NCI-H1930 (cell line): ENCODE results near the gene SLC29A3.
"Not testable (repeated sequence)": the region's sequence is repeated elsewhere in the genome, so short reads cannot be mapped to it uniquely, and the experiment has no call there.

Experiments used
- DNase-seq, 2 experiments: peaks; one replicate each; lab custom pipeline; 2025; lab: John Stamatoyannopoulos, UW

Gene SLC29A3

DNA sequence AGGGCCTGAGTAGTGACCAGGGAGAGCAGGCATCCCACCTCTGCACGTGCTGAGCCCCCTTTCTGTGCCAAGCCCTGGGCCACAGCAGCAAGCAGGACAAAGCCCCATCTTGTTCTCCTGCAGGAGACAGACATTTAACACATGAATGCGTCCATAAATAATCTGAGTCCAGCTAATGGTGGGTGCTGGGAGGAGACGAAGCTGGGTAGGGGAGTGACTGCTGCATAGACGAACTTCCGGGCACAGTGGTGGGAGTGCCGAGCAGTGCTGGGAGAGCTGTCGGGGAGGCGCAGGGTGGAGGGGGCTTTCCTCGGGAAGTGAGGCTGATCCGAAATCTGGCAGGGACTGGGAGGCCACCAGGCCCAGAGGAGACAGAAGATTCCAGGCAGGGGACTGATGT, 35.2 kb upstream of the SLC29A3 start:
- DNase-seq = no peak

DNA sequence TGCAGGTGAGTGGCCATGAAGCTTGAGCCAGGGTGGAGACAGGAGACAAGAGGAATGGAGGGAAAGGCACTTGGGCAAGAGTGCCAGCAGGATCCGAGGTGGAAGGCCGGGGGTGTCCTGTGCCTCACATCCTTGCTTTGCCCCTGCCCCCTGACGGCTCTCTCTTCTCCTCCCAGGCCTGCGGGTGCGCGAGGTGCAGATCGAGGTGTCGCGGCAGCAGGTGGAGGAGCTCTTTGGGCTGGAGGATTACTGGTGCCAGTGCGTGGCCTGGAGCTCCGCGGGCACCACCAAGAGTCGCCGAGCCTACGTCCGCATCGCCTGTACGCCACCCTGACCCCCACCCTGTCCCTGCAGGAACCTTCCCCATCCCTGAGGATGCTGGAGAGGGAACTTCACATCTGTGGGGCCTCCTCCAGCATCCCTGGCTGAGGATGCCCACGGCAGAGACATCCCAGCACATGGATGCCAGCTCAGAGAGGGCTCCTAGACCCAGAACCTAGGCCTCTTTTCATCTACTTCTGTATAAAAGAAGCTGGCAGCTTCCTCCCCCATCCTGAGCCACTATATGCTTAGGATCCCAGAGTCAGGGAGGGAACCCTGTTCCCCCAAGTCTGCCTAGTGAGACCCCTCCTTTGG, 34.4 kb upstream of the SLC29A3 start:
- no peak for DNase-seq

- DNase-seq = peak in 1 of 2 experiments; percentile 29
Measured at GRCh38 chr10:71285180-71285545, 33.9 kb upstream of the SLC29A3 start.

- no peak for DNase-seq
Measured at GRCh38 chr10:71285986-71286385, 33.1 kb upstream of the SLC29A3 start.

DNA sequence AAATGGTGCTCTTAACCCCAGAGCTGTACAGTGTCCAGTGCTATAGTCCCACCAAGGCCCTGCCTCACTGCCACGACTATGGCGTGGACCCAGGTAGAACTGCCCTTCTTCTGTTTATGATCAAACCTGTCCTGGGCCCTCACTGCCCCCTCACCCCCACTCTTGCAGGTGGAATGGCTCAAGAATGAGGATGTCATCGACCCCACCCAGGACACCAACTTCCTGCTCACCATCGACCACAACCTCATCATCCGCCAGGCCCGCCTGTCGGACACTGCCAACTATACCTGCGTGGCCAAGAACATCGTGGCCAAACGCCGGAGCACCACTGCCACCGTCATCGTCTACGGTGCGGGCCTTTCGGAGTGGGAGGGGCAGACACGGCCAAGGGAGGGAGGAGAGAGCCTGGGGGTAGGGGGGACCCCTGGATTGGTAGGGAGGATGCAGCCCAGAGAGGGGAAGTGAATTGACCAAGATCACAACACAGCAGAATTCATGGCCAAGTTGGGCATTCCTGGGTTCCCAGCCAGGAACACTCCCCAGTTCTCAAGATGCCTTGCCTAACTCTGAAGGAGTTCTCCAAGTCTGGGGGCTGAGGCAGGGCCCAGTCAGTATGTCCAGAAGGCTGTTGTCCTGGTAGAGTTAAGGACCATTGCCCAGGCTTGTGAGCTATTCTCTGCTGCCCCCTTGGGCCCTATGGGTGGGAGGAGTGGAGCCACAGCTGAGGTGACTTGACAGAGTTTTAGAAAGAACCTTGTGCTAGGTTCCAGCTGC, 32.4 kb upstream of the SLC29A3 start:
- no peak for DNase-seq

DNA sequence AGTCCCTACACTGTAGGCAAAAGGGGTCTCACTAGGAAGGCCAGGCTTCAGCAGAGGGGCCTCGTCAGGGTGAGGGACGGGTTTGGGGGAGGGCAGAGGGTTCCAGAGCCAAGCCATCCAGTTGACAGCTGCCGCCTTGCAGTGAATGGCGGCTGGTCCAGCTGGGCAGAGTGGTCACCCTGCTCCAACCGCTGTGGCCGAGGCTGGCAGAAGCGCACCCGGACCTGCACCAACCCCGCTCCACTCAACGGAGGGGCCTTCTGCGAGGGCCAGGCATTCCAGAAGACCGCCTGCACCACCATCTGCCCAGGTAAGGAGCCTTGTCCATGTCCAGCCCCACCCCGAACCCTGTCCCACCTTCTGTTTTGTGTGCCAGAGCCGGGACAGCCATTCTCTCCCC, 31.6 kb upstream of the SLC29A3 start:
- no peak for DNase-seq

GRCh38 chr10:71288461-71288860, 30.6 kb upstream of the SLC29A3 start:
- DNase-seq = no peak

DNA sequence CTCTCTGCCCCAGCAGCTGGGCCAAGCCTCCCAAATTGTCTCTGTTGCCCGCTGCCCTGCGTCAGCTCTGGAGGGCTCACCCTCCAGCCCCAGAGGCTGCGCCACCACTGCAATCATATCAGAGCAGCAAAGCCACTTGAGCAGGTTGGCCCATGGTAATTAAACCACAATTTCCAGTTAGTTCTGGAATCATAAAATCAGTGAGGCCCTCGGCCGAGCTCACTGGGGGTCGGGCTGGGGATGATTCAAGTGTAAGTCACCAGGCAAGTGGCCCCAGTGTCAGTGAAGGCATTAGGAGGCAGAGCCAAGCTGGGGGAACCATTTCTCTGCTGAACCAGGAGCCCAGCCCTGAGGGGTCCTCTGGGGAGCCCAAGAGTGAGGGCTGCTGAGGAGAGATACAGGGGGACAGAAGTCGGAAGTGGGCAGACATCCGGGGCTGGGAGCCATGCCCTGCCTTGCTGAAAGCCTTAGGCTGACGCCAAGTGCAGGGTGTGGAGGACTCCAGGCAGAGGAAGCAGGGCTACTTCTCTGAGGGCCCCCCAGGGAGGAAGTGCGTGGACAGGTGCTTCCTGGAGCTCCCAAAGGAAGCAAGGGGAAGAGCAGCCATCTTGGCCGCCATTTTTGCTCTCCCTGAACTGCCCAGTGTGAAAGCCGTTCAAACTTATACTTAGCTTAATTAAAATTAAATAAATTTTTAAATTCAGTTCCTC, 29.5 kb upstream of the SLC29A3 start:
- DNase-seq = no peak

DNA sequence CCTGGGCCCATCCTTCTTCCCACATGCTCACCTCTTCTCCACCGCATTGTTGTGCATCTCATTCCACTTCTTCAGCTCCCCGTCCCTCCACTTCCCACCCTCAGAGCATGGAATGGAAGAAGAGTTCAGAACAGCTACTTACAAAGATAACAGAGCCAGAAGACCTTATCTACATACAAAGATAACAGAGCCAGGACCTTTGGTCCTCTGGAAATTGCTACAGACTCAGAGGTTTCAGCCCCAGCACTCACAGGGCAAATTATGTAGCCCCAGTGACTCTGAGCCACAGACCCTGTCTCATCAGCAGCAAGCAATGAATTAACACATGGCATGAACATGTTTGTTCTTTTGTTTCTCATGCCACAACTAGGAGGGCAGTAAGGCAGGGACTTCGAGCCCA, 28.7 kb upstream of the SLC29A3 start:
- no peak for DNase-seq

DNA sequence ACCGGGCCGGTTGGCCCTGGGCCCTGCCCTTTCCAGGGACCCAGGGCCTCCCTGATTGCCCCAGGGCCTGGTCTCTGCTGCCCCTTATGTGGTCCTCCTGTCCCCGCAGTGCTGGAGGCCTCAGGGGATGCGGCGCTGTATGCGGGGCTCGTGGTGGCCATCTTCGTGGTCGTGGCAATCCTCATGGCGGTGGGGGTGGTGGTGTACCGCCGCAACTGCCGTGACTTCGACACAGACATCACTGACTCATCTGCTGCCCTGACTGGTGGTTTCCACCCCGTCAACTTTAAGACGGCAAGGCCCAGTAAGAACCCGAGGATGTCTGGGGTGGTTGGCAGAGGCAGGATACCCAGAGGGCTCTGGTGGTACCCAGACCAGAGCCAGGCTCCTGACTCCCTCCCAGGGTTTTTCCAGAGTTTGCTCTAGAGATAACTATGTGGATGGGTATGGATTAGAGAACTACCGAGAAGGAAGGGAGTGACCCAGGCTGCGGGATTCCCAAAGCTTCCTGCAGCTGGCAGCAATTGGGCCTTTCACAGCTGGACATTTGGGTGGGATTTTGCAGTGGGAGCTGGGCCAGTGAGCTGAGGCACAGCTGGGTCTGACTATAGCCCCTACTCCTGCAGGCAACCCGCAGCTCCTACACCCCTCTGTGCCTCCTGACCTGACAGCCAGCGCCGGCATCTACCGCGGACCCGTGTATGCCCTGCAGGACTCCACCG, 28.1 kb upstream of the SLC29A3 start:
- DNase-seq = no peak

- no peak for DNase-seq
Measured at GRCh38 chr10:71291528-71291900, 27.5 kb upstream of the SLC29A3 start.

- DNase-seq = no peak
Measured at GRCh38 chr10:71292624-71293445, 26.2 kb upstream of the SLC29A3 start.

DNA sequence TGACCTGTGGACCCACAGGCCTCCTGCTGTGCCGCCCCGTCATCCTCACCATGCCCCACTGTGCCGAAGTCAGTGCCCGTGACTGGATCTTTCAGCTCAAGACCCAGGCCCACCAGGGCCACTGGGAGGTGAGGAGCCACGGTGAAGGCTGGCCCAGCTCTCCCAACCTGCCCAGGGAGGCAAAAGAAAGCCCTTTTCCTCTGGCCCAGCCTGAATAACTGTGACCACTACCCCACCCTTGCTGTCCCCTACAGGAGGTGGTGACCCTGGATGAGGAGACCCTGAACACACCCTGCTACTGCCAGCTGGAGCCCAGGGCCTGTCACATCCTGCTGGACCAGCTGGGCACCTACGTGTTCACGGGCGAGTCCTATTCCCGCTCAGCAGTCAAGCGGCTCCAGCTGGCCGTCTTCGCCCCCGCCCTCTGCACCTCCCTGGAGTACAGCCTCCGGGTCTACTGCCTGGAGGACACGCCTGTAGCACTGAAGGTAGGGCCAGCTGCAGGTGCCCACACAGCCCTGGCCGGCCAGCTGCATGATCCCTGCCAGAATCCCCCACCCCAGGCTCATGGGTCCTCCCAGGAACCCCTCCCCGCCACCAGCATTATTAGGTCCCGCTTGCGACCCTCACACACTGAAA, 25.5 kb upstream of the SLC29A3 start:
- no peak for DNase-seq

- DNase-seq = no peak
Measured at GRCh38 chr10:71294091-71294561, 24.9 kb upstream of the SLC29A3 start.

- DNase-seq = no peak
Measured at GRCh38 chr10:71294856-71295255, 24.2 kb upstream of the SLC29A3 start.

- no peak for DNase-seq
Measured at GRCh38 chr10:71295641-71296040, 23.4 kb upstream of the SLC29A3 start.

DNA sequence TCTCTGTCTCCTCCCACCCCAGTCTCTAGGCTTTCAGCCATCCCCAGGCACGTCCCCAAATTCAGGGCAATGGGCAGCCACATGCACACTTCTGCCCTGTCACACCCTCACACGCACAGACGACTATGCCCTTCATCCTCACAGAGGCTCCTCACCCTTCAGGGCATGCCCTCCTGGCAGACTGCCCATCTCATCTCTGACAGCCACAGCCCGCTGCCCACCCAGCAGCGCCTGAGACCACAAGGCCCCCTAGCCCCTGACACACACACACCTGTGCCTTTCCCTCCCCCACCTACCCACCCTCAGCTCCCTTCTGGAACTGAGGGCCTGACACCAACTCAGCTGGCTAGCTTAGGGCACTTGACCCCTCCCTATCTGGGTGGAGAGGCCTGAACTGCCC, 23.0 kb upstream of the SLC29A3 start:
- no peak for DNase-seq

DNA sequence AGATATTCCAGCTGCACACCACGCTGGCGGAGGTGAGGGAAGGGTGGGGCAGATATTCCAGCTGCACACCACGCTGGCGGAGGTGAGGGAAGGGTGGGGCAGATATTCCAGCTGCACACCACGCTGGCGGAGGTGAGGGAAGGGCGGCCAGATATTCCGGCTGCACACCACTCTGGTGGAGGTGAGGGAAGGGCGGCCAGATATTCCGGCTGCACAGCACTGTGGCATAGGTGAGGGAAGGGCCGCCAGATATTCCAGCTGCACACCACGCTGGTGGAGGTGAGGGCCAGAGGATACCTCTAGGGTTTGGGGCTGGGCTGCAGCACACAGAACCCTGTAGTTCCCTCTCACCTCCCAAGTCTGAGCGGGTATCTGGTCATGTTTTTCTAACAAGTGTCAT, 22.2 kb upstream of the SLC29A3 start:
- DNase-seq = not testable (repeated sequence)

DNA sequence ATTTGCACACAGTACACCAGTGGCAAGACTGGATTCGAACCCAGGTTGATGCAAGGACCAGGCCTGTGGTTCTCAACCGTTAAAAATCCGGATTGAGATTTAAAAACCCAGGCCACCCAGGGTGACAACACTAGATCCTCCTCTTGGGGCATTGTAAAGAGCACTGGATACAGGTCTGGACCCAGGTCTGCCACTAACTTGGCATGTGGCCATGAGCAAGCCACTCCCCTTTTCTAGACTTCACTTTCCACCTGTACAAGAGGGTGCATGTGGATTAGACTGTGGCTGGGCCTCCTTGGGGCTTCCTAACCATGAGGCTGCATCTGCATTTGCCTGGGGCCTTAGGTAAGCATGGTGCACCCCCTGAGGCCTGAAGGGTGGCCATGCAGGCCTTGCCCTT, 21.7 kb upstream of the SLC29A3 start:
- DNase-seq = no peak

DNA sequence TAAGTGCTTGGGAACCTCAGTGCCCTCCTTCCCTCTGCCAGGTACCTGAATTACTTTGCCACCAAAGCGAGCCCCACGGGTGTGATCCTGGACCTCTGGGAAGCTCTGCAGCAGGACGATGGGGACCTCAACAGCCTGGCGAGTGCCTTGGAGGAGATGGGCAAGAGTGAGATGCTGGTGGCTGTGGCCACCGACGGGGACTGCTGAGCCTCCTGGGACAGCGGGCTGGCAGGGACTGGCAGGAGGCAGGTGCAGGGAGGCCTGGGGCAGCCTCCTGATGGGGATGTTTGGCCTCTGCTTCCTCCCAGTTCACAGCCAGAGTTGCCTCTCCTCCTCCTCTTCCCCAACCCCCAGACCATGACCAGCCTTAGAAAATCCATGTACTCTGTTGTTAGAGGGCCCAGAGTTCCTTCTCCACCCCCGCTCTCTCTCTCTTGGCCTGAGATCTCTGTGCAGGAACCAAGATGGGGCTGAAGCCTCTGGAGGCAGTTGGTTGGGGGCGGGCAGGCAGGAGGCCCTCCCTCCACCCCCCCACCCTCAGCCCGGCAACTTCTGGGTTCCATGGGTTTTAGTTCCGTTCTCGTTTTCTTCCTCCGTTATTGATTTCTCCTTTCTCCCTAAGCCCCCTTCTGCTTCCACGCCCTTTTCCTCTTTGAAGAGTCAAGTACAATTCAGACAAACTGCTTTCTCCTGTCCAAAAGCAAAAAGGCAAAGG, 19.8 kb upstream of the SLC29A3 start:
- DNase-seq = no peak
